Osteoblast (primary cell): ENCODE data around the gene RCC2. TPM values are rescaled to one million over a fixed set of nuclear protein-coding genes. Genes with fewer than 3 reads are reported as not detected.

ENCODE experiments used
- DNase-seq: peaks from one replicate; pipeline ENCODE4 v3.0.0; 2011; ENCODE audit warnings: low spot score, mixed read lengths; ENCODE audit not compliant: insufficient read length; ENCODE audit errors: missing footprints
- H2AFZ ChIP-seq: 2 replicates; pipeline ENCODE4 v1.6.0; 2011; ENCODE audit warnings: mild to moderate bottlenecking, low read length
- H3K27ac ChIP-seq: 2 replicates; pipeline ENCODE4 v1.5.1; 2011; ENCODE audit warnings: mild to moderate bottlenecking, low read depth, low read length, moderate library complexity
- H3K27me3 ChIP-seq: 2 replicates; pipeline ENCODE4 v1.6.0; 2012; ENCODE audit warnings: mild to moderate bottlenecking, control low read depth, inconsistent platforms, low read length, moderate library complexity; ENCODE audit not compliant: insufficient read depth
- H3K36me3 ChIP-seq: 2 replicates; pipeline ENCODE4 v1.5.1; 2011; ENCODE audit warnings: mild to moderate bottlenecking, low read length, control low read depth, moderate library complexity; ENCODE audit not compliant: insufficient read depth
- H3K4me1 ChIP-seq: 2 replicates; pipeline ENCODE4 v1.5.1; 2011; ENCODE audit warnings: mild to moderate bottlenecking, low read length, control low read depth, moderate library complexity; ENCODE audit not compliant: insufficient read depth
- H3K4me2 ChIP-seq: 2 replicates; pipeline ENCODE4 v1.6.0; 2011; ENCODE audit warnings: mild to moderate bottlenecking, low read length; ENCODE audit not compliant: insufficient read depth
- H3K4me3 ChIP-seq: fragments of 200-600 bp; sonication (generic); 3 replicates; pipeline ENCODE4 v1.5.1; 2012; ENCODE audit warnings: mild to moderate bottlenecking, low read length, inconsistent platforms; ENCODE audit not compliant: insufficient read depth
- H3K79me2 ChIP-seq: 2 replicates; pipeline ENCODE4 v1.6.0; 2012; ENCODE audit warnings: mild to moderate bottlenecking, low read length, control low read depth, inconsistent platforms; ENCODE audit not compliant: insufficient read depth
- H3K9me3 ChIP-seq: 2 replicates; pipeline ENCODE4 v1.5.1; 2011; ENCODE audit warnings: low read depth, low read length, control low read depth
- H4K20me1 ChIP-seq: 2 replicates; pipeline ENCODE4 v1.6.0; 2012; ENCODE audit warnings: mild to moderate bottlenecking, low read length, control low read depth; ENCODE audit not compliant: insufficient read depth
- CTCF ChIP-seq: IDR thresholded peaks from 2 replicates; pipeline ENCODE4 v1.5.1; 2011; ENCODE audit warnings: mild to moderate bottlenecking, low read depth, low read length, moderate library complexity; ENCODE audit errors: extremely low read depth
- total RNA-seq: library from RNA; depleted of rRNA; stranded (reverse); fragments of >200 nt; gene quantifications from 2 replicates; pipeline ENCODE4 v1.2.3, GENCODE V29; 2012

Gene RCC2
- total RNA-seq, 1 donor = 71.3 TPM

- Histone ChIP-seq H3K4me3 (no peak overlapping the region), H3K27me3 (no peaks in the 10 kb centered on the region), H3K4me1 (no peaks in the 10 kb centered on the region), H2AFZ (no peak overlapping the region), H3K9me3 (no peaks in the 10 kb centered on the region), H3K79me2 (peaks cover 95% of the 10 kb centered on the region), H3K36me3 (peaks cover 49% of the 10 kb centered on the region), H4K20me1 (peaks cover 44% of the 10 kb centered on the region), H3K4me2 (no peak overlapping the region), H3K27ac (no peak overlapping the region)
- TF ChIP-seq CTCF = no peak
- peak; percentile 64 for DNase-seq
These were observed 11.5 kb downstream of the RCC2 start for GRCh38 chr1:17427696-17428660.

- Histone ChIP-seq H3K4me3 (no peak overlapping the region), H2AFZ (no peak overlapping the region), H4K20me1 (peaks cover 41% of the 10 kb centered on the region), H3K27ac (no peak overlapping the region), H3K27me3 (no peaks in the 10 kb centered on the region), H3K4me1 (no peaks in the 10 kb centered on the region), H3K36me3 (peaks cover 55% of the 10 kb centered on the region), H3K79me2 (peaks cover 85% of the 10 kb centered on the region), H3K9me3 (no peaks in the 10 kb centered on the region), H3K4me2 (no peak overlapping the region)
- TF ChIP-seq CTCF = no peak
- DNase-seq = peak; percentile 68
These were observed 13.5 kb downstream of the RCC2 start for GRCh38 chr1:17425806-17426600.

GRCh38 chr1:17423781-17424245 is 15.7 kb downstream of the RCC2 start:
- Histone ChIP-seq H3K36me3 (peaks cover 72% of the 10 kb centered on the region), H3K4me1 (no peaks in the 10 kb centered on the region), H3K27ac (no peak overlapping the region), H3K79me2 (peaks cover 68% of the 10 kb centered on the region), H3K27me3 (no peaks in the 10 kb centered on the region), H2AFZ (no peak overlapping the region), H3K4me3 (no peak overlapping the region), H4K20me1 (peaks cover 39% of the 10 kb centered on the region), H3K9me3 (no peaks in the 10 kb centered on the region), H3K4me2 (no peak overlapping the region)
- DNase-seq = peak; percentile 70
- TF ChIP-seq CTCF = no peak
